ENCODE measurements around the gene GPC5. TPM values are rescaled to one million over a fixed set of nuclear protein-coding genes. Genes with fewer than 3 reads are reported as not detected.

The GPC5 gene
- total RNA-seq, 1 donor from 2014 or later, result 6.3 TPM

- no peaks in the 10 kb centered on the region for H3K4me1 ChIP-seq (ENCODE audit: control insufficient read depth in 3 of 3, insufficient read depth in 3 of 3, low read length in 3 of 3)
- no peaks in the 10 kb centered on the region for H3K27me3 ChIP-seq (ENCODE audit: control insufficient read depth in 3 of 3, insufficient read depth in 3 of 3, low read length in 3 of 3)
- H3K36me3 ChIP-seq (ENCODE audit: control insufficient read depth in 3 of 3, insufficient read depth in 3 of 3, low read length in 3 of 3), result no peaks in the 10 kb centered on the region
- H3K4me3 ChIP-seq (ENCODE audit: low read length in 3 of 3), result no peak overlapping the region
- H3K9ac ChIP-seq (ENCODE audit: low read depth in 1 of 3, low read length in 3 of 3), result no peak overlapping the region
- H3K9me3 ChIP-seq (ENCODE audit: control insufficient read depth in 3 of 3, low read length in 3 of 3), result no peaks in the 10 kb centered on the region
- H3K27ac ChIP-seq (ENCODE audit: low read depth, low read length), result no peak overlapping the region
Measured at GRCh38 chr13:91652404-91653301, 254.2 kb downstream of the GPC5 start.

- Histone ChIP-seq H3K36me3 (ENCODE audit: control insufficient read depth in 3 of 3, insufficient read depth in 3 of 3, low read length in 3 of 3) (no peaks in the 10 kb centered on the region), H3K27me3 (ENCODE audit: control insufficient read depth in 3 of 3, insufficient read depth in 3 of 3, low read length in 3 of 3) (no peaks in the 10 kb centered on the region), H3K27ac (ENCODE audit: low read depth, low read length) (no peak overlapping the region), H3K9me3 (ENCODE audit: control insufficient read depth in 3 of 3, low read length in 3 of 3) (no peaks in the 10 kb centered on the region), H3K9ac (ENCODE audit: low read depth in 1 of 3, low read length in 3 of 3) (no peak overlapping the region), H3K4me1 (ENCODE audit: control insufficient read depth in 3 of 3, insufficient read depth in 3 of 3, low read length in 3 of 3) (no peaks in the 10 kb centered on the region), H3K4me3 (ENCODE audit: low read length in 3 of 3) (no peak overlapping the region)
Measured at GRCh38 chr13:91655731-91656130, 257.3 kb downstream of the GPC5 start.

GRCh38 chr13:91657283-91657682 lies 258.9 kb downstream of the GPC5 start:
- Histone ChIP-seq H3K27ac (ENCODE audit: low read depth, low read length) (no peak overlapping the region), H3K4me3 (ENCODE audit: low read length in 3 of 3) (no peak overlapping the region), H3K9ac (ENCODE audit: low read depth in 1 of 3, low read length in 3 of 3) (no peak overlapping the region), H3K36me3 (ENCODE audit: control insufficient read depth in 3 of 3, insufficient read depth in 3 of 3, low read length in 3 of 3) (no peaks in the 10 kb centered on the region), H3K9me3 (ENCODE audit: control insufficient read depth in 3 of 3, low read length in 3 of 3) (no peaks in the 10 kb centered on the region), H3K4me1 (ENCODE audit: control insufficient read depth in 3 of 3, insufficient read depth in 3 of 3, low read length in 3 of 3) (no peaks in the 10 kb centered on the region), H3K27me3 (ENCODE audit: control insufficient read depth in 3 of 3, insufficient read depth in 3 of 3, low read length in 3 of 3) (no peaks in the 10 kb centered on the region)

GRCh38 chr13:91659256-91660075 lies 261.0 kb downstream of the GPC5 start:
- no peaks in the 10 kb centered on the region for H3K36me3 ChIP-seq (ENCODE audit: control insufficient read depth in 3 of 3, insufficient read depth in 3 of 3, low read length in 3 of 3)
- H3K9ac ChIP-seq (ENCODE audit: low read depth in 1 of 3, low read length in 3 of 3), result no peak overlapping the region
- H3K4me1 ChIP-seq (ENCODE audit: control insufficient read depth in 3 of 3, insufficient read depth in 3 of 3, low read length in 3 of 3), result no peaks in the 10 kb centered on the region
- H3K27ac ChIP-seq (ENCODE audit: low read depth, low read length), result no peak overlapping the region
- no peak overlapping the region for H3K4me3 ChIP-seq (ENCODE audit: low read length in 3 of 3)
- no peaks in the 10 kb centered on the region for H3K9me3 ChIP-seq (ENCODE audit: control insufficient read depth in 3 of 3, low read length in 3 of 3)
- H3K27me3 ChIP-seq (ENCODE audit: control insufficient read depth in 3 of 3, insufficient read depth in 3 of 3, low read length in 3 of 3), result no peaks in the 10 kb centered on the region

GRCh38 chr13:91660076-91660415 lies 261.6 kb downstream of the GPC5 start:
- Histone ChIP-seq H3K4me1 (ENCODE audit: control insufficient read depth in 3 of 3, insufficient read depth in 3 of 3, low read length in 3 of 3) (no peaks in the 10 kb centered on the region), H3K9ac (ENCODE audit: low read depth in 1 of 3, low read length in 3 of 3) (no peak overlapping the region), H3K36me3 (ENCODE audit: control insufficient read depth in 3 of 3, insufficient read depth in 3 of 3, low read length in 3 of 3) (no peaks in the 10 kb centered on the region), H3K27me3 (ENCODE audit: control insufficient read depth in 3 of 3, insufficient read depth in 3 of 3, low read length in 3 of 3) (no peaks in the 10 kb centered on the region), H3K9me3 (ENCODE audit: control insufficient read depth in 3 of 3, low read length in 3 of 3) (no peaks in the 10 kb centered on the region), H3K27ac (ENCODE audit: low read depth, low read length) (no peak overlapping the region), H3K4me3 (ENCODE audit: low read length in 3 of 3) (no peak overlapping the region)

GRCh38 chr13:91661692-91662490 lies 263.5 kb downstream of the GPC5 start:
- H3K4me3 ChIP-seq (ENCODE audit: low read length in 3 of 3), result no peak overlapping the region

GRCh38 chr13:91664039-91664438 lies 265.6 kb downstream of the GPC5 start:
- Histone ChIP-seq H3K36me3 (ENCODE audit: control insufficient read depth in 3 of 3, insufficient read depth in 3 of 3, low read length in 3 of 3) (no peaks in the 10 kb centered on the region), H3K27me3 (ENCODE audit: control insufficient read depth in 3 of 3, insufficient read depth in 3 of 3, low read length in 3 of 3) (no peaks in the 10 kb centered on the region), H3K4me1 (ENCODE audit: control insufficient read depth in 3 of 3, insufficient read depth in 3 of 3, low read length in 3 of 3) (no peaks in the 10 kb centered on the region), H3K9me3 (ENCODE audit: control insufficient read depth in 3 of 3, low read length in 3 of 3) (no peaks in the 10 kb centered on the region), H3K4me3 (ENCODE audit: low read length in 3 of 3) (no peak overlapping the region), H3K27ac (ENCODE audit: low read depth, low read length) (no peak overlapping the region), H3K9ac (ENCODE audit: low read depth in 1 of 3, low read length in 3 of 3) (no peak overlapping the region)

More at GRCh38 chr13:91661692-91662490, 263.5 kb downstream of the GPC5 start:
- Histone ChIP-seq H3K9me3 (ENCODE audit: control insufficient read depth in 3 of 3, low read length in 3 of 3) (no peaks in the 10 kb centered on the region), H3K4me1 (ENCODE audit: control insufficient read depth in 3 of 3, insufficient read depth in 3 of 3, low read length in 3 of 3) (no peaks in the 10 kb centered on the region), H3K27me3 (ENCODE audit: control insufficient read depth in 3 of 3, insufficient read depth in 3 of 3, low read length in 3 of 3) (no peaks in the 10 kb centered on the region), H3K36me3 (ENCODE audit: control insufficient read depth in 3 of 3, insufficient read depth in 3 of 3, low read length in 3 of 3) (no peaks in the 10 kb centered on the region), H3K27ac (ENCODE audit: low read depth, low read length) (no peak overlapping the region), H3K9ac (ENCODE audit: low read depth in 1 of 3, low read length in 3 of 3) (no peak overlapping the region)

- Histone ChIP-seq H3K4me3 (ENCODE audit: low read length in 3 of 3) (no peak overlapping the region), H3K4me1 (ENCODE audit: control insufficient read depth in 3 of 3, insufficient read depth in 3 of 3, low read length in 3 of 3) (no peaks in the 10 kb centered on the region), H3K9ac (ENCODE audit: low read depth in 1 of 3, low read length in 3 of 3) (no peak overlapping the region), H3K27ac (ENCODE audit: low read depth, low read length) (no peak overlapping the region), H3K36me3 (ENCODE audit: control insufficient read depth in 3 of 3, insufficient read depth in 3 of 3, low read length in 3 of 3) (no peaks in the 10 kb centered on the region), H3K9me3 (ENCODE audit: control insufficient read depth in 3 of 3, low read length in 3 of 3) (no peaks in the 10 kb centered on the region), H3K27me3 (ENCODE audit: control insufficient read depth in 3 of 3, insufficient read depth in 3 of 3, low read length in 3 of 3) (no peaks in the 10 kb centered on the region)
Measured at GRCh38 chr13:91667486-91667885, 269.1 kb downstream of the GPC5 start.

- Histone ChIP-seq H3K27me3 (ENCODE audit: control insufficient read depth in 3 of 3, insufficient read depth in 3 of 3, low read length in 3 of 3) (no peaks in the 10 kb centered on the region), H3K9ac (ENCODE audit: low read depth in 1 of 3, low read length in 3 of 3) (no peak overlapping the region), H3K36me3 (ENCODE audit: control insufficient read depth in 3 of 3, insufficient read depth in 3 of 3, low read length in 3 of 3) (no peaks in the 10 kb centered on the region), H3K4me1 (ENCODE audit: control insufficient read depth in 3 of 3, insufficient read depth in 3 of 3, low read length in 3 of 3) (no peaks in the 10 kb centered on the region), H3K27ac (ENCODE audit: low read depth, low read length) (no peak overlapping the region), H3K4me3 (ENCODE audit: low read length in 3 of 3) (no peak overlapping the region), H3K9me3 (ENCODE audit: control insufficient read depth in 3 of 3, low read length in 3 of 3) (no peaks in the 10 kb centered on the region)
Measured at GRCh38 chr13:91668866-91669495, 270.6 kb downstream of the GPC5 start.

Measured in skeletal muscle tissue (tissue), 4 donors.